DMS114 treated with DMSO at 0.1 percent for 48 hours (cell line): ENCODE results near the gene ATP1A2.
A peak's percentile ranks its signal among the peaks of the same experiment; 100 is the strongest.

Source experiments
- DNase-seq: peaks from one replicate; lab custom pipeline; 2025; ENCODE audit not compliant: unreplicated experiment; lab: John Stamatoyannopoulos, UW

Gene ATP1A2

GRCh38 chr1:160139840-160140239 lies 24.3 kb downstream of the ATP1A2 start:
- no peak for DNase-seq

- DNase-seq = no peak
These were observed 28.1 kb downstream of the ATP1A2 start for GRCh38 chr1:160143695-160144094.

GRCh38 chr1:160144921-160145320 lies 29.4 kb downstream of the ATP1A2 start:
- DNase-seq = no peak

- DNase-seq = no peak
These were observed 30.5 kb downstream of the ATP1A2 start for GRCh38 chr1:160146107-160146506.

- no peak for DNase-seq
These were observed 32.6 kb downstream of the ATP1A2 start for GRCh38 chr1:160148121-160148520.

GRCh38 chr1:160149233-160149632 lies 33.7 kb downstream of the ATP1A2 start:
- DNase-seq = no peak

GRCh38 chr1:160149716-160150115 lies 34.2 kb downstream of the ATP1A2 start:
- no peak for DNase-seq

GRCh38 chr1:160151303-160151702 lies 35.7 kb downstream of the ATP1A2 start, which contains the start of gene ATP1A4:
Gene ATP1A4 (plus strand): TSS chr1:160151603. CDS start chr1:160152041, 438 bp downstream.
- no peak for DNase-seq

GRCh38 chr1:160154790-160155189 lies 39.2 kb downstream of the ATP1A2 start:
- no peak for DNase-seq

GRCh38 chr1:160156361-160156760 lies 40.8 kb downstream of the ATP1A2 start:
- no peak for DNase-seq

GRCh38 chr1:160157174-160157573 lies 41.6 kb downstream of the ATP1A2 start:
- no peak for DNase-seq

- no peak for DNase-seq
These were observed 42.5 kb downstream of the ATP1A2 start for GRCh38 chr1:160158031-160158430.

- no peak for DNase-seq
These were observed 43.0 kb downstream of the ATP1A2 start for GRCh38 chr1:160158534-160158933.

- DNase-seq = no peak
These were observed 44.3 kb downstream of the ATP1A2 start for GRCh38 chr1:160159846-160160245.

- DNase-seq = peak; percentile 29
These were observed 46.6 kb downstream of the ATP1A2 start for GRCh38 chr1:160161965-160162705.

- DNase-seq = no peak
These were observed 47.4 kb downstream of the ATP1A2 start for GRCh38 chr1:160162931-160163330.

GRCh38 chr1:160163615-160164014 lies 48.1 kb downstream of the ATP1A2 start:
- DNase-seq = no peak

GRCh38 chr1:160164121-160164520 lies 48.6 kb downstream of the ATP1A2 start:
- no peak for DNase-seq

GRCh38 chr1:160166166-160166868 lies 50.8 kb downstream of the ATP1A2 start:
- no peak for DNase-seq

GRCh38 chr1:160167056-160167455 lies 51.5 kb downstream of the ATP1A2 start:
- no peak for DNase-seq

GRCh38 chr1:160167580-160167979 lies 52.0 kb downstream of the ATP1A2 start:
- DNase-seq = no peak

- no peak for DNase-seq
These were observed 52.5 kb downstream of the ATP1A2 start for GRCh38 chr1:160168016-160168415.
